ENCODE measurements around the gene FBXL14.
"Not testable (repeated sequence)": the region's sequence is repeated elsewhere in the genome, so short reads cannot be mapped to it uniquely, and the experiment has no call there.

The FBXL14 gene

DNA sequence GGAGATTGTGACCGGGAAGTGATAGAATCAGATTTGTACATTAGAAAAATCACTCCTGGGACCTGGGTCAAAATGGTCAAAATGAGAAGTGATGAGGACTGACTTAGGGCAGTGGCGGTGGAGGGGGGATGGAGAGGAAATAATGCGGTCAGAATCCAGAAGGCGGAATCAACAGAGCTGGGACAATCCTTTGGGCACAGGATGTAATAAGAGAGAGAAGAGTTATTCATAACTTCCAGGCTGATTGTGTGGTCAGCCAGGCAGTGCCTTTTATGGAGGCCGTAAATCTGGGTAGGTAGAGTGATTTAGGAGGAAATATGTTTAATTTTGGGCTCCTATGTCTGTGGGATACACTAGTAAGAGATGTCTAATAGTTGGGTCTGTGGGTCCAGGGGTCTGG is 21.6 kb downstream of the FBXL14 start:
- DNase-seq (ENCODE audit: low read depth): no peak

DNA sequence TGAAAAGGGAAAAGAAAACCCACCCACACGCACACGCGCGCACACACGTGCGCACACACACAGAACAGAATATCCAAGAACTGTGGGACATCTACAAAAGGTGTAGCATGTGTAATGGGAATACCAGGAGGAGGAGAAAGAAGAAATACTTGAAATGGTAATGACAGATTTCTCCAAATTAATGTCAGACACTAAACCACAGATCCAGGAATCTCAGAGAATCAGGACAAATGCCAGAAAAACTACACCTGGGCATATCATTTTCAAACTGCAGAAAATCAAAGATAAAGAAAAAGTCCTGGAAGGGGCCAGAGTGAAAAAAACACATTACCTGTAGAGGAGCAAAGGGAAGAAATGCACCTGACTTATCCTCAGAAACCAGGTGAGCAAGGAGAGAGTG is 26.5 kb downstream of the FBXL14 start:
- no peak for DNase-seq (ENCODE audit: low read depth)

DNA sequence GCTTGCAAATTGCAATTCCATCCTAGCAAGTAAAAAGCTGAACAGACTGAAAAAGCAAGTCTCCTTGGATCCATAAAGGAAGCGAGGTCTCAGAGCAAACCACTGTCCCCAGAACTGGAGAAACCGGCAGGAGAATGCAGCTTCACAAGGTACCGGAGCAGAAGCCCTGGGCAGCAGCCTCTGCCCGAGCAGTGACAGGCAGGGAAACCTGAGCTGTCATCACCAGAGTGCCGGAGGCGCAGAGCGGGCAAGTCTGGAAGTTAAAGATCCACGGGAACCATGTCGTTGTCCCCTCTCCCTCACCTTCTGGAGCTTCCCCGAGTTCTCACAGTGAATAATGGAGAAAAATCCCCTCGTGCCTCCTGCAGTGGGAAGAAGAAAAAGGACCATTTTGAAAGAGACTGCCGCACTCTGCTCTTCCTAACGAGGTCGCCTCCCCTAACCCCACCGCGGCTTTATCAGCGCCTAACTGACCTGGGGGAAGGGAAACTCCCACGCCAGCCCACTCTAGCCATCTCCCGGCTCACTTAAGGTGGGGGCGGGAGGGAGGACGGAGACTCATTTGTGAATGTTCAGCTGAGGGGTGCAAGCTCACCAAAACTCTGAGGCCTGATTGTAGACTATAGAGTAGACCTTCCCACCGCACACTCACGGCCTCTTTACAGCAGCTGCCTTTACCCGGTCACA is 27.8 kb downstream of the FBXL14 start:
- no peak for DNase-seq (ENCODE audit: low read depth)

DNA sequence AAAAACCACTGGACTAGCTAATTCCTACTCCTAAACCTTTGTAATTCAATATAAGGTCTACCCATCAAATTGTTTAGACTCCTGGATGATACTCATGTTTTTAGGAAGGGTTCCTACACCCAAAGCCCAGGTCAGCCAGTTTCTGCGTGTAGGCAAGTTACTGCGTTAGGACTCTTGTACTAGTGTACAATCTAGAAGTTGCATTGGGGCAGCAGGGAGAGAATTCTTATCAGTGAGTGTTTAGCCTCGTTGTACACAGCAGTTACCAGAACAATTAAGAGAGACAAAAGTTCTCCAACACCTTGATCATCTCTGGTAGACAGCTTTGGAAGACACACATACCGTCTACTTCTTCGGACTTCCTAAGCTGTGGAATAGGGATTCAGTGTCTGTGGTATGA is 29.2 kb downstream of the FBXL14 start:
- no peak for DNase-seq (ENCODE audit: low read depth)

DNA sequence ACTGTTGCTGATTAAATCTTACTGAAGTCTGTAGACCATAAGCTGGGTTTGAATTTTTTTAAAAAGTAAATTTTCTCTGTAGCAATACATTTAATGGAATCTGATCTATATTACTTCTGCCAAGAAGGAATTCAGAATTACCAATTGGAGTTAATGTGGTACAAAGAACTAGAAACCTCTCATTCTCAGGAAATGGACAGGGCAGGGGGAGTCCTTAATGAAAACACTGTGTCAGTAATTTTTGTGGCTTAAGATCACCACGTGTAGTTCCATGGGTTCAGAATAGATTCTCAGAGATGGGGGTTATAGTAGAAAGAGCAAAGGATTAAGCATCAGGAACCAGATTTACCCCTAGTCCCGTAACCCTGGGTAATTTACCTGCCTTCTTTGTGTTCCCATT is 30.3 kb downstream of the FBXL14 start:
- no peak for DNase-seq (ENCODE audit: low read depth)

DNA sequence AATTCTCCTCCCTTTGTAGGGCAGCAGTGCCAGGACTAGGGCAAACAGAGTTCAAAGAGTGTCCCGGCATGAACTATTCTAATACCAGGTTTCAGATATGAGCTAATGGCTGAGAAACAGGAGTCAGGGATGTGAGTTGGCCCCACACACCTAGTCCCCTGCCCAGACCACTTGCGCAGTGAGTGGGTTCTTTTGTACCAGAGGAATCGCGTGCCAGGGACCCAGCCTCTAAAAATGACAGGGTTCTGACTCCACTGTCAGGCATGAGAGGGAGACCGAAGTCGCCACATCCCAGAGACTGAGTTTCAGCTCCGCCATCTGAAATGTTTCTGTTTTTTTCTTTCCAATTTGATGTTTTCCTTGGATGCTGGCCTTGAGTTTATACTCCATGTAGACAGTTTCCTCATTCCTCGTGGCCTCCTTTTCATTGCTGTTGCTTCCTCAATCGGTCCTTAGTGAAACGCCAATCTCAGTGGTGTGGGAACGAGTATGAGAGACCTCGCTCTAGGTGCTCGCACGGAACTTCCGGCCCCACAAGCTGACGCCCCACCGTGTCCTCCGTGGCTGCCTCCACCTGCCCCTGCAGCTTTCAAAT is 31.5 kb downstream of the FBXL14 start:
- no peak for DNase-seq (ENCODE audit: low read depth)

DNA sequence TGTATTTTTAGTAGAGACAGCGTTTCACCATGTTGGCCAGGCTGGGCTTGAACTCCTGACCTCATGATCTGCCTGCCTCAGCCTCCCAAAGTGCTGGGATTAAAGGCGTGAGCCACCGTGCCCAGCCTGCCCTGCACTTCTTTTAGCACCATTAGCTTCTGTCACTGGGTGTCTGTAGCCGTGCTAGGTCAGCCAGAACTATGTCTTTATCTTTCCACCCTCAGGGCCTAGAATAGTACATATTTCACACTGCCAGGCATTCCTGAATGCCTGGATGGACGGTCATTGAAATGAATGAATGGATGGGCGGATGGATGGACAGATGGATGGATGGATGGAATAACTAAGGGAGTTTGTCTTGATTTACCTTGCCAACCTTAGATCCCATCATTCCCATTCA is 33.7 kb downstream of the FBXL14 start:
- no peak for DNase-seq (ENCODE audit: low read depth)

DNA sequence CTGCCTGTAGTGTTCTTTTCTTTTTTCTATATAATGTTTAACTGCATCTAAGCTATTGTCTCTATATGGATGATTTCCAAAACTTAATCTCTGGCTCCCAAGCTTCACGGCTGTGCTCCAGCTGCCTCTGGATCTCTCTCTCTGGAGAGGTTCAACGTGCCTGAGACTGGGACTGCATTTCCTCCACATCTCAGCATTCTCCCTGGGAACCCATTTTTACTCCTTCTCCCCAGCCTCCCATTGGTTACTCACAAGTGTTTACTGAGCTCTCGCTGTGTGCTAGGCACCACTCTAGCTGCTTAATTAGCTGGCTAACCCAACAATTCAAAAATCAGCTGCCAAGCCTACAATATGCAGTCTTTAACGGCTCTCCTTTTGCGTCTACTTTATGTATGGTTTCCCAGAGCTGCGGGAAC is 34.7 kb downstream of the FBXL14 start:
- no peak for DNase-seq (ENCODE audit: low read depth)

DNA sequence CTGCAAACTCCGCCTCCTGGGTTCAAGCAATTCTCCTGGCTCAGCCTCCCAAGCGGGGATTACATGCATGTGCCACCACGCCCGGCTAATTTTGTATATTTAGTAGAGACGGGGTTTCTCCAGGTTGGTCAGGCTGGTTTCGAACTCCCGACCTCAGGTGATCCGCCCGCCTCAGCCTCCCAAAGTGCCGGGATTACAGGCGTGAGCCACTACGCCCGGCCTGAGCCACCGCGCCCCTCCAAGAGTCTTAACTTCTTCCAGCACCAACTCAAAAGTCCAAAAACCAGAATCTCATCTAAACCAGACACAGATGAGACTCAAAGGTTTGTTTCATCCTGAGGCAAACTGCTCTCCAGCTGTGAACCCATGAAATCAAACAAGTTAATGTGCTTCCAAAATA is 36.3 kb downstream of the FBXL14 start:
- DNase-seq (ENCODE audit: low read depth): not testable (repeated sequence)

DNA sequence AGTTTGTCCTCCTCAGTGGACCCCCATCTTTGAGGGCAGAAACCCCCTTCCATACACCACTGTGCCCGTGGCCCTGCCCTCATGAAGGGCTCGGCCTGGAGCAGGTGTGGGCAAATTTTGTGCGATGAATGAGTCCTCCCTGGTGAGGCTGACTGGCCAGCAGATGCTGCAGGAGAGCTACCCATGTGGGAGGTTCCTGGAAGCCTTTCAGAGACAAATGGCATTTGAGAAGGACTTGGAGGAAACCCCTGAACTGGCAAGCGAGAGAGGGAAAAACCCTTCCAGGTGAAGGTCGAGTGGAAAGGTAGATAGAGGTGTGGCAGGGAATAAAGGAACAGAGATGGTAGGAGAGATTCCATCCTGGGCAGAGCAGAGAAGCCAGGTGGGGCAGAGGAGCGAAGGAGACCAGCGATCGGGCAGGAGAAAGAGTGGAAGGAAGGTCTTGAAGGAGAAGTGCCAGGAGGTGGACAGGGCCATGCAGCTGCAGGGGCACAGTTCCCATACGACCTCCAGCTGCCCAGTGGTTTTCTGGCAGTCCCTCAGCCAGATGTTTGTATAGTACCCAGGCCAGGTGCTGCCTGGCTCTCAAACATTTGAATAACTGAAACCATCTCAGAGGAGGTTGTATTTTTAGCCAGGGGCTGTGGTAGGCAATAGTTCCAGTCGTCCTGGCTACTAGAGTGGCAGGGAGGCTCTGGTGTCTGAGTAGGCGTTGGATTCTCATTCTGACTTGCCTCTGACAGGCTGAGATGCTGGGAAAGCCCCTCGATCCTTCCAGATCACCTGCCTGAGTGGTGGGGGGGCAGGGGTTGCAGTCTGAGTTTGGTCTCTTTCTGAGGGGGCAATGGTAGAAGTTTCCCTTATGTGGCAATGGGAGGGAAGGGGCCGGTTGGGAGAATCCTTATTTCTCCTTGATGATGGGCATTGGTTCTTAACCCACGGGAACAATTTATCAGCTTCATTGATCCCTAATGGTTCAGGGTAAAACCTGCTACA is 40.1 kb downstream of the FBXL14 start:
- no peak for DNase-seq (ENCODE audit: low read depth)

DNA sequence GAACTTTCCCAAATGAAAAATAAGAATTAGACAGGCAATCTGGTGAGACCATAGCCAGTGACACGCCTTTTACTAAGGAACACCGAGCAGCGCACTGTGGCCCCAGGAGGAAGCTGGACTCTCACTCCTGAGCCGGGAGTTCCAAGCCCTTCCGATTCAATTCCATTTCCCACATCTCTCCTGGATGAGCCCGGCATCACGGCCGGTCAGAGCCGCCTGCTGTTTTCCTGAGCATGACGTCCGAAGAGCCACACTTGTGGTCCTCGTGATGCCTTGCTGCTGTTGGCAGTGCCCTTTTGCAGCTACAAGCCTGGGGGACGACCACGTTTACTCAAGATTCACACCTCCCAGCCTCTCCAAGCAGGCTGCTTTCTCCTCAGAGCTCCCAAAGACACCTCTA is 40.8 kb downstream of the FBXL14 start:
- DNase-seq (ENCODE audit: low read depth): no peak

DNA sequence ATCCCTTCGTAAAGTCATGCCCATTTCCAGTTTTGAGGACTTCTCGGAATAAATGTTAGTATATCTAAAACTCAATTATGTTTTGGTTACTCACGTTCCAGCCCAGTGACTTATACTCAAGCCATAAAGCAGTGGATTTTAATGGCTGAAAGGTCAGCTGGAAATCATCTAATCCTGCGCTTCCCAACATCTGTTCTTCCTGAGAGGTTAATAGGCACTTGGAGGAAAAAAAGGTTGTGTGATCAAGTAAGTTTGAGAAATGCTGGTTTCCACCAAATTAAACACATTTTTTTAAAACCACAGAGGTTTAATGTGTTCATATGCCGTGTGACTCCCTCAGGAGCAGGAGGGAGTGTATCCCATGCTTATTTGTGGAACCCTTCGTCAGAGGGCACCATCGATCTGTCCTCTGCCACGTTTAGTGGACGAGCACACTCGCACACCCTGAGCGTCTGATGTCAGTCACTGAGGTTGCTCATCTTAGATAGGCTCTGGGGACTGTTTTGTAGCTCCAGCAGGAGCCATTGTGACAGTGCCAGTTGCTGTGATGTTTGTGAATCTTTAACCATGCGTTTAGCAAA is 41.4 kb downstream of the FBXL14 start:
- DNase-seq (ENCODE audit: low read depth): no peak

DNA sequence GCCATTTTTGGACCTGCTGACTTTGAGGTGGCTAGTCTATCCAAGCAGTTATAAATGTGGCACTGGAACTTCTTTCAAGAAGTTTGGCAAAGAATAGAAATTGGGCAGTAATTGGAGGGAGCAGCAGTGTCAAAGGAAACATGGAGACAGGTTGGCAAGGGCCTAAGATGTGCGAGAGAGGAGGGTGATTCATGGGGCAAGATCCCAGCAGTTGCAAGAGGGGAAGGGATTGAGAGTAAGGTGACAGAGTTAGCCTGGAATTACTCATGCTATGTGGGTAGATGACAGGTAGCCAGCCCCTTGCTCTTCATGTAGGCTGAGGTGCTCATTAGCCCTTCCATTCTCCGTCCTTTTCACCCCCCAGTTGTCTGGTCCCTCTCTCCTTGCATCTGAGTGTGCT is 42.2 kb downstream of the FBXL14 start:
- DNase-seq (ENCODE audit: low read depth): no peak

DNA sequence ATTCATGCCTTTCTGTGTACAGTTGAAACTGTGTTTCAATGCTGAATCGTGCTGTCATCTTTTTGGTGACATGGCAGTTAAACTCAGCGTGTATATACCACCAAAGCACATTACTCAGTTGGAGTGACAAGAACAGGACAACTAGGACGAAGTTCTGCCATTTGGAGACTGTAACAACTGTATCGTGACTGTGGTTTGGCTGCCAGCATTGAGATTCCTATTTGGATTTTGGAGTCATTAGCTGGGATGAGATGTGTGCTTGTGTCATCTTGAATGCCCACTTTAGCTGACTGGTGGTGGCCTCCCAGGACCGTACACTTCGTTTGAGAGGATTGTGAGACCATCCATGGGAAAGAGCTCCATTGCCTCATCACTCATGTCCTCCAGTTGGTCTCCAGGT is 42.9 kb downstream of the FBXL14 start:
- DNase-seq (ENCODE audit: low read depth): no peak

DNA sequence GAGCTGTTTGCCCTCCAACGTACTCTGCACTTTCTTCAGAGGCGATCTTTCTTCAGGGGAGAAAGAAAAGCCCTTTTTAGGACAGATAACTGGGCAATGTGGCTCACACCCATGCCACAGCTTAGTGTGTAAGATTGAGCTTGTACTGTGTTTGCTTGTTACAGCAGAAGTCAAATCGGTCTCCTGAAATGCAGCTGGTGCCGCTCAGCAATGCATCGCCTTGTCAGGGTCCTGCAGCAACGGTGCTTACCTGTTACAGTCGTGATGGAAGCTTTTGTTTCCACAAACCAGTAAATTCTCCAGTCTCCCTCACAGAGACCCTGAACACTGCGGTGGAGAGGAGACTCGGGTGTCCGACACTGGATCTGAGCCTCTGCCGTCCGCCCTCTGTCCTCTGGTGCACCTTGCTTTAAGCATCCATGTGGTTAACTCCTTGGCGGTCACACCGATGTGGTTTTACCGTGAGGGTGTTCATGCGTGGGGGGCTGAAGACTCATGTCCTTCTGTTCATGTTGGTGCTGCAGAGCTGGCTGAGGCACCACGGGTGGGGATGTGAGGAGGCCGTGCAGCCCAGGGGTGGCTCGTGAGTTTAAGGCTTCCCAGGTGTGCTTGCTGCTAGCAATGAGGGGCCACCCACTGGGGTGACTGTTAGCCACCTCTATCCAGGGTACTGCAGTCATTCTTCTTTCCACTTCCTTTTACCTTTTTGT is 47.3 kb downstream of the FBXL14 start:
- no peak for DNase-seq (ENCODE audit: low read depth)

DNA sequence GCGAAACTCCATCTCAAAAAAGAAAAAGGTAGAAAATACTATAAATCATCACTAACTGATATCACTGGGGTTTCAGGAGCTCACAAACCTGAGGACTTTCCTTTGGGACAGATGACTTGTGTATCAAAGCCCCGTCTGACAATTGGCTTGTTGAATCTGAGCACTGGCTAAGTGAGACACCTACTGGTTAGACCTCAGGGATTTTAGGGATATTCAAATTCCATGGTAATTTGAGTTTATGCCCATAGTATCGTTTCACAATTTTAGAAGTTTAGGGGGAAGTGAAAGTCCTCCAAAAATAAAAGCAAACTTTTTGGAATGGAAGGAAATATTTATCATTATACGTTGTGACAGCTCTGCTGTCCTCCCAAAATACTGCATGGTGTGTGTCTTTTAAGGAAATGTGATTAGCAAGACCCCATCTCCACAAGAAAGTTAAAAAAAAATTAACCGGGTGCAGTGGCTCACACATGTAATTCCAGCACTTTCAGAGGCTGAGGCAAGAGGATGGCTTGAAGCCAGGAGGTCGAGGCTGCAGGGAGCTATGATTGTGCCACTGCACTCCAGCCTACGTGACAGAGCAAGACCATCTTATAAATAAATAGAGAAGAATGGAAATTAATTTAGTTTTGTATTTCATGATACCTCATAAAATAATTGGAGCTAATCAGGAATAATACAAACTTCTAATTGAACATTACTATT is 49.2 kb downstream of the FBXL14 start:
- DNase-seq (ENCODE audit: low read depth): no peak

DNA sequence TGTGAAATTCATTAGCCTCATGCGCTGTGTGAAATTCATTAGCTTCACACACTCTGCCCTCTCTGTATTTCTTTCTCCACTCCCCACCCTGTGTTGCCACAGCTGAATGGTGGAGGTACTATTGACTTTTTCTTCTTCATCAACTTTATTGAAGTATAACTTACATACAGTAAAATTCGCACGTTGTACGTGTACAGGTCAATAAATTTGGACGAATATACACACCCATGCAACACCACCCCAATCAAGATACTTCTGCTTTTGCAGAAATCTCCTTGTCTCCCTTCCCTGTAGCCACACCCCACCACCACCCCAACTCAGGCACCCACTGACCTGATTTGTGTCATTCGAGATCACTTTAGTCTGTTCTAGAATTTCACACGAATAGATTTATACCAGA is 51.8 kb downstream of the FBXL14 start:
- DNase-seq (ENCODE audit: low read depth): no peak

DNA sequence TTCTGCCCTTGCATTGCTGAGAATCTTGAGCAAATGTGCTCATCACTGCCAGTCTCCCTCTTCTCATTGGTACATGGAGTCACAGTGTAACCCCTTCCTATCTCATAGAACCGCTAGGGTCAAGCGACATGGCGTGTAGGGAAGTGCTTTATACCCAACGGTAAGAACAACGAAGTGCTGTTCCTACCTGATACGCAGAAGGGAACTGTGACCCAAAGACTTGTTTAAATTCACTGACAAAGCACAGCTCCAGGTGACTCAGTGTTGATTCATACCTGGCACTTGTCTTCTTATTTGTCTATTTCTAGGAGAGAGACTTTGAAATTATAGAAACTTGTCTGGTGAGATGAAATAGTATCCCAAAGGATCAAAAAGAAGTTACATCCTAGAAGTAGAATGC is 53.7 kb downstream of the FBXL14 start:
- DNase-seq (ENCODE audit: low read depth): no peak

DNA sequence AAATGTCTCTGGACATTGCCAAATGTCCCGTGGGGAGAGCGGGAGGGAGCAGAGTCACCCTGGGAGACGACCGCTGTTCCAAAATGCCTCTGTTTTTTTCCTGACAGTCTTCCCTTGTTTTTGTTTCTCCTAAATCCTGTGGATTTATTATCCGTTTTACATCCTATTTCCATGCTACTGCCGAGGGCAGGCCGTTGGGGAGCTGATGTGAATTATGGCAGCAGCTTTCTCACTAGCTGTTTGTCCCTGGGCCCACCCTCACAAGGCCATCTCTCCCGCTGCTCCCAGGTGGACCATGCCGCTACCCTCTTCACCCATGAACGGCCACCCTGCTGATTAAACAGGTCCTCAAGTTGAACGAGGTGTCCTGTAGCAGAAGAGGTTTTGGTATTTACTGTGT is 55.2 kb downstream of the FBXL14 start:
- no peak for DNase-seq (ENCODE audit: low read depth)

DNA sequence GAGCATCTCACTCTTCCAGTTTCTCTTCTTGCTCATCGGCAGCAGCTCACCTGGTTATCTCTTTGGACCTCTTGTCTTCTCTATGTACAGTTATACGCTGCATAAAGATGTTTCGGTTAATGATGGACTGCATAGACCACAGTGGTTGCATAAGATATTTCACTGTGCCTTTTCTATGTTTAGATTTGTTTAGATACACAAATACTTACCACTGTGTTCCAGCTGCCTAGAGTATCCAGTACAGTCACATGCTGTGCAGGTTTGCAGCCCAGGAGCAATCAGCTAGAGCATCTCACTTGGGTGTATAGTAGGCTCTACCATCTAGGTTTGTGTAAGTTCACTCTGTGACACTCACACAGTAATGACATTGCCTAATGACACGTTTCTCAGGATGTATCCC is 57.6 kb downstream of the FBXL14 start:
- DNase-seq (ENCODE audit: low read depth): no peak

DNA sequence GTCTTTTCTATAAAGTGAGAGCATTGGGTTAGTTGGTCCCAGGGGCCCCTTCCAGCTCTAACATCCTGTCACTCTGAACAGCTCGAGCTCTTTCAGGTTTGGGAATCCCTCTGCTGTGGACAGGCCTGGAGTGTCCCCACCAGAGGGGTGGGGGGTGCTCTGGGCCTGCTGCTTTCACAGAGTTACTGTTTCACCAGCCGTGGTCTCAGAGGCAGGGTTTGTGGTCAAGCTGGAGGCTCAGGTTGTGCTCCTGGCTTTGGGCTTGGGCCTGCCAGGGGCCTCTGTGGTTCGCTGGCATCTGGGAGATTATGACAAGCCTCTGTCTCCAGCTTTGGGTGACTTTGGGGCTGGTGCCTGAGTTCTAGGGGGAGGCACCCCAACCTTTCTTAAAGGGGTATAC is 59.6 kb downstream of the FBXL14 start:
- DNase-seq (ENCODE audit: low read depth): no peak
